ENCODE results near the gene MORN1. TPM values are rescaled to one million over a fixed set of nuclear protein-coding genes. Genes with fewer than 3 reads are reported as not detected.

Gene MORN1
- total and polyA plus RNA-seq, 2 donors (not counting 3 experiments of a cell fraction or from before 2014, with no cell fraction given) = 4.3 to 6.4 TPM

GRCh38 chr1:2395245-2395644 is 3.9 kb upstream of the MORN1 start:
- no peak overlapping the region for H3K9ac ChIP-seq (replicated peaks; ENCODE audit: extremely low read depth, insufficient read depth, low read length)
- POLR2A ChIA-PET = no interaction called here

GRCh38 chr1:2394761-2395160 is 3.4 kb upstream of the MORN1 start:
- Histone ChIP-seq H3K4me3 (replicated peaks in 1 of 3; ENCODE audit: insufficient read depth in 1 of 3, low read depth in 1 of 3, low read length in 3 of 3) (no peak overlapping the region), H3K9me3 (replicated peaks; ENCODE audit: control insufficient read depth, insufficient read depth, low read length) (no peaks in the 10 kb centered on the region), H3K9ac (replicated peaks; ENCODE audit: extremely low read depth, insufficient read depth, low read length) (no peak overlapping the region), H3K9me1 (replicated peaks; ENCODE audit: control insufficient read depth, extremely low read depth, insufficient read depth, low read length) (no peaks in the 10 kb centered on the region), H3K4me2 (ENCODE audit: insufficient read depth, low read length) (no peak overlapping the region), H4K20me1 (replicated peaks; ENCODE audit: control insufficient read depth, extremely low read depth, insufficient read depth, low read length) (no peaks in the 10 kb centered on the region), H2AFZ (ENCODE audit: low read depth, low read length) (no peak overlapping the region), H3K36me3 (ENCODE audit: control insufficient read depth in 2 of 2, extremely low read depth in 1 of 2, insufficient read depth in 2 of 2, low read length in 2 of 2) (peaks cover 11 to 36% of the 10 kb centered on the region in 2 experiments), H3K27me3 (ENCODE audit: control insufficient read depth in 2 of 2, insufficient read depth in 2 of 2, low read length in 2 of 2) (no peaks in the 10 kb centered on the region), H3K4me1 (ENCODE audit: control insufficient read depth, extremely low read depth, insufficient read depth, low read length) (peaks cover 16% of the 10 kb centered on the region), H3K27ac (ENCODE audit: insufficient read depth, low read depth, low read length) (no peak overlapping the region), H3K79me2 (ENCODE audit: control insufficient read depth, insufficient read depth, low read length) (peaks cover 39% of the 10 kb centered on the region)
- FAIRE-seq (no peak), DNase-seq (ENCODE audit: low read depth, low spot score) (no peak)
- dilution Hi-C loops (cut with MboI; ENCODE audit: extremely low pct_ligation_motif_present, low sequenced_read_pairs) (no loop called here), intact Hi-C loops (cut with micrococcal nuclease) (no loop called here)
- BruUV-seq (replicated peaks) = no TSS peak
- TF ChIP-seq MAX (IDR thresholded peaks at IDR 0.05; ENCODE audit: insufficient read depth, insufficient read length) (no peak), POLR2A (IDR thresholded peaks at IDR 0.05; ENCODE audit: low read depth, low read length) (no peak), CTCF (IDR thresholded peaks at IDR 0.05; ENCODE audit: extremely low read depth in 1 of 2, insufficient read depth in 1 of 2, low read depth in 1 of 2, low read length in 2 of 2) (no peak), MYC (IDR thresholded peaks at IDR 0.05; ENCODE audit: low read depth, low read length) (no peak), FOS (IDR thresholded peaks at IDR 0.05; ENCODE audit: borderline replicate concordance, insufficient read depth, low read length) (no peak), JUN (IDR thresholded peaks at IDR 0.05; ENCODE audit: borderline replicate concordance, insufficient read depth, insufficient read length, low read depth) (no peak), POLR2AphosphoS5 (IDR thresholded peaks at IDR 0.05; ENCODE audit: insufficient read depth, low read depth, low read length) (no peak), EZH2 (IDR thresholded peaks at IDR 0.05; ENCODE audit: borderline replicate concordance, low read depth, low read length, severe bottlenecking) (no peak), GATA2 (IDR thresholded peaks at IDR 0.05; ENCODE audit: insufficient read depth, insufficient read length, low read depth, low read length) (no peak)
- POLR2A ChIA-PET = no interaction called here
- CTCF ChIA-PET = interaction anchor here (1.0 to 1.1 kb wide), 2 partner anchors 9 to 13 kb away, joined by 3 read pairs; no protein-coding TSS in a partner anchor

More at GRCh38 chr1:2395245-2395644, 3.9 kb upstream of the MORN1 start:
- dilution Hi-C loops (cut with MboI; ENCODE audit: extremely low pct_ligation_motif_present, low sequenced_read_pairs) (no loop called here), intact Hi-C loops (cut with micrococcal nuclease) (no loop called here)
- H3K9me1 ChIP-seq (replicated peaks; ENCODE audit: control insufficient read depth, extremely low read depth, insufficient read depth, low read length) = no peaks in the 10 kb centered on the region
- DNase-seq (ENCODE audit: low read depth, low spot score) (no peak), FAIRE-seq (no peak)
- peaks cover 13 to 41% of the 10 kb centered on the region in 2 experiments for H3K36me3 ChIP-seq (ENCODE audit: control insufficient read depth in 2 of 2, extremely low read depth in 1 of 2, insufficient read depth in 2 of 2, low read length in 2 of 2)
- no peak overlapping the region for H3K27ac ChIP-seq (ENCODE audit: insufficient read depth, low read depth, low read length)
- H3K79me2 ChIP-seq (ENCODE audit: control insufficient read depth, insufficient read depth, low read length) = peaks cover 39% of the 10 kb centered on the region
- H3K4me3 ChIP-seq (replicated peaks in 1 of 3; ENCODE audit: insufficient read depth in 1 of 3, low read depth in 1 of 3, low read length in 3 of 3) = no peak overlapping the region
- CTCF ChIA-PET = no interaction called here
- no peak for TF ChIP-seq MYC (IDR thresholded peaks at IDR 0.05; ENCODE audit: low read depth, low read length)
- TF ChIP-seq EZH2 (IDR thresholded peaks at IDR 0.05; ENCODE audit: borderline replicate concordance, low read depth, low read length, severe bottlenecking) = no peak
- TF ChIP-seq POLR2AphosphoS5 (IDR thresholded peaks at IDR 0.05; ENCODE audit: insufficient read depth, low read depth, low read length) = no peak
- TF ChIP-seq CTCF (IDR thresholded peaks at IDR 0.05; ENCODE audit: extremely low read depth in 1 of 2, insufficient read depth in 1 of 2, low read depth in 1 of 2, low read length in 2 of 2) = no peak
- no peaks in the 10 kb centered on the region for H4K20me1 ChIP-seq (replicated peaks; ENCODE audit: control insufficient read depth, extremely low read depth, insufficient read depth, low read length)
- BruUV-seq (replicated peaks) = no TSS peak
- no peak overlapping the region for H2AFZ ChIP-seq (ENCODE audit: low read depth, low read length)
- H3K4me2 ChIP-seq (ENCODE audit: insufficient read depth, low read length) = no peak overlapping the region
- no peaks in the 10 kb centered on the region for H3K9me3 ChIP-seq (replicated peaks; ENCODE audit: control insufficient read depth, insufficient read depth, low read length)
- H3K4me1 ChIP-seq (ENCODE audit: control insufficient read depth, extremely low read depth, insufficient read depth, low read length) = peaks cover 14% of the 10 kb centered on the region
- no peaks in the 10 kb centered on the region for H3K27me3 ChIP-seq (ENCODE audit: control insufficient read depth in 2 of 2, insufficient read depth in 2 of 2, low read length in 2 of 2)
